Tibial nerve (tissue), 3 donors: Measurements from ENCODE around the gene SLA2.

ENCODE experiments used
- CTCF ChIP-seq, 5 experiments: fragments of 200-600 bp in 3 of 5; fragments of 450-650 bp in 2 of 5; sonication (generic) in 3 of 5; IDR thresholded peaks; one replicate each; pipeline ENCODE4 v1.5.1; 2016 to 2019; ENCODE audit warnings: antibody characterized with exemption in 5 of 5, mild to moderate bottlenecking in 3 of 5, moderate library complexity in 2 of 5
- POLR2A ChIP-seq, 2 donors: fragments of 450-650 bp; IDR thresholded peaks; one replicate each; pipeline ENCODE4 v1.6.1; 2017; ENCODE audit warnings: antibody characterized with exemption in 2 of 2, mild to moderate bottlenecking in 2 of 2, moderate library complexity in 2 of 2

- TF ChIP-seq CTCF (IDR thresholded peaks at IDR 0.05) = no peak
- TF ChIP-seq POLR2A (IDR thresholded peaks at IDR 0.05) = no peak
These were observed 13.9 kb downstream of the SLA2 start for GRCh38 chr20:36632147-36632486.
